ENCODE measurements around the gene TBX21.
A peak's percentile ranks its signal among the peaks of the same experiment; 100 is the strongest.

The TBX21 gene

DNA sequence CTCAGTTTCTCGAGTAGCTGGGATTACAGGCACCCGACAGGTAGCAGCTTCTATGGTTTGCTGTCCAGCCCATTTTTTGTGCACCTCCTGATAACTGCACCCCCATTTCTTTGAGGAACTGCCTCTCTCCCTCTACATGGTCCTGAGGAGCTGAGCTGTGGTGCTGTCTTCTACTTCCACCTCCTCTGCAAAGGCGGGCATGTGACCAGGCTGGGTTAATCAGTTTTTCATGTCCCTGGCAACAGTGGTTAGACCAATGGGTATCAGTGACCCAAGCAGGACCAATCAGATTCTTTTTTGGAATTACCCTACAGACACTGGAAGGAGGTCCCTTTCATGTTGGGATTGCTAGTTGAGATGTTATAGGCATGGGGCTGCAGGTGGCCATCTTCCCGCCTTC lies 41.3 kb downstream of the TBX21 start:
- DNase-seq (ENCODE audit: low read depth, low spot score), result no peak

DNA sequence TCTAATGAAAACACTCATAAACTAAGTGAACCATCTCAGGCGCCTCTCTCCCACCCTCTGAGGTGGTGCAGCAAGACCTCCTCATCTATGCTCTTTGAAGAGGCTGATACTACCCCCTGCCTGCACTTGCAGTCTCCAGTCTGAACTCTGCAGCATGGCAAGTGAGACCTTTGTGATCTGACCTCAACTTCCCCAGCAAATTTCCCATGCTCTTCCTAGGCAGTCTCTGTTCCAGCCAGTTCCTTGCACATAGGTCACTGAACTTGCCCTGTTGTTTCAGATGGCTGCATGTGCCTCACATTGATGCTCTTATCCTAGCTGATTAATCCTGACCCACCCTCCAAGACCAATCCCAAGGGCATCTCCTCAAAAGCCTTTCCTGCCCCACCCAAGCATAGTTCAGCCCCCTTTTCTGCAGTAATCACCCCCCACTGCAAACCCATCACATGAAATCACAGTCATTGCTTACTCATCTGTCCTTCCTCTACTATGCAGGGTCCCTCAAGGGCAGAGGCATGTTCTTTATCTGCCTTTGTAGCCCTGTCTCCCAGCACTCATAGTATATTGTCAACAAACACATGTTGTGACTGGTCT lies 42.0 kb downstream of the TBX21 start:
- no peak for DNase-seq (ENCODE audit: low read depth, low spot score)

DNA sequence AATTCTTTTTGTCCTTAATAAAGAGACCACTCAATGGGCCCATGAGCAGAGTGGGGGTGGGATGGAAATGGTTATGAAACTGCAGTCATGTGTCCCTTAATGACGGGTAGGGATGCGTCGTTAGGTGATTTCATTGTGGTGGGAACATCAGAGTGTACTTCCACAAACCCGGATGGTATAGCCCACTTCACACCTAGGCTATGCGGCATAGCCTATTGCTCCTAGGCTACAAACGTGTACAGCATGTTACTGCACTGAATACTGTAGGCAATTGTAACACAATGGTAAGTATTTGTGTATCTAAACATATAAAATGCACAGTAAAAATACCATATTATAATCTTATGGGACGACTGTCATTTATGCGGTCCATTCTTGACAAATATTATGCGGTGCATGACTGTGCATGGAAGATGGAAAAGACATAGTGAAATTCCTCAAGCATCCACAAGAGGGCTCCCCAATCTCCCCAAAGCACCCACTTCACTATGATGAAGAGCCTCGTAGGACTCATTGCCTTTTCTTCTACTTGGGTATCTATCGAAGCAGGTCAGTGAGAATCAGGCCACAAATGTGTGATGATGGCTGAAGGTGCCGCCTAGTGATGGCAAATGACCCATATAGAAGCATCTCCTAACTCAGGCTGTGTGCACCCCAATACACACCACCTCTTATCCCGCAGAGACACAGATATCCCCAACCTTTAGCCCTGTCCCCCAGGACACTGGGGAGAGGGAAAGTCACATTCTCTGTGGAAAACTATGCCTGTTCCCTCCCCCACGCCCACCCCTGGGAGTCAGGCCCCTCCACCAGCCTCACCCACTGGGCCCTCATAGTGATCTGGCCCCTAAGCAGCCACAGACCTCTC lies 43.5 kb downstream of the TBX21 start:
- DNase-seq (ENCODE audit: low read depth, low spot score), result peak; percentile 55

DNA sequence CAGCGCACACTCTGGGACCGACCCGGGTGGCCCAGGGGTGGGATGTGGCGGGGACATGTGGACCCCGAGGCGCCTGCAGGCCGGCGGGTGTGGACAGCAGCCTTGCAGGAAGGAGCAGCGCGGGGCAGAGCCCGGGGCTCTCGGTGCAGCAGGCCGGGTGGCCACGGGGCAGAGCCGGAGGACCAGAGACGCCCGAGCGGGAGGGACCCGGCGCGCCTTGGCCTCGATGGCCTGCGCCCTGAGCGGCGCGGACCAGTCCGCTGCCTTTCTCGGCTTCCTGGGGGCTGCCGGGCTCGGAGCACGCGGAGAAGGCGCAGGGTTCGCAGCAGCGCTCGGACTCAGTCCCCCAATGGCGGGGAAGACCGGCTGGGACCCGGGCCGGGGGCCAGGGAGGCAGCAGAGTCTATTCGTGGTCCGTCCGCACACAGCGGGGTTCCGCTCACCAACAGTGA lies 45.2 kb downstream of the TBX21 start:
- DNase-seq (ENCODE audit: low read depth, low spot score), result peak; percentile 3

GRCh38 chr17:47781397-47781796 lies 48.4 kb downstream of the TBX21 start:
- DNase-seq (ENCODE audit: low read depth, low spot score), result no peak

GRCh38 chr17:47785538-47786123 lies 52.6 kb downstream of the TBX21 start:
- DNase-seq (ENCODE audit: low read depth, low spot score), result peak; percentile 63

- DNase-seq (ENCODE audit: low read depth, low spot score), result peak; percentile 76
Observed at GRCh38 chr17:47789611-47790561, 56.9 kb downstream of the TBX21 start.

DNA sequence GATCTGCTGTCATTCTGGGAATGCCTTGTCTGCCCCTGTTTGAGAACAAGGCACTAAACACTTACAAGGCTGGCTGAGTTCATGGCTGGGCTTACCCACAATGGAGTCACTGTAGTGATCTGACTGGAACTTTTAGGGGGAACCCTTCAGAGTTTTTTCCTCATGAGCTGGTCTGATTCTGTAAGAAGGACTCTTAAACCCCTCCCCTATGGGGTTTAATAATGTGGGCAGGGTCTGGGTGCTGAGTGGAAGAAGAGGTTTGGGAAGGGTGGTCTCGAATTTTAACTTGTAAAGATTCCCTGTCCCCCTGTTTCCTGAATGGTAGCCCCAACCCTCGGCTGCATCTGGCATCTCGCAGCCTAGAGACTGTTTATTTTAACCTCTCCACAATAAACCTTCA lies 58.0 kb downstream of the TBX21 start:
- no peak for DNase-seq (ENCODE audit: low read depth, low spot score)

- DNase-seq (ENCODE audit: low read depth, low spot score), result no peak
Observed at GRCh38 chr17:47792457-47792856, 59.4 kb downstream of the TBX21 start.

DNA sequence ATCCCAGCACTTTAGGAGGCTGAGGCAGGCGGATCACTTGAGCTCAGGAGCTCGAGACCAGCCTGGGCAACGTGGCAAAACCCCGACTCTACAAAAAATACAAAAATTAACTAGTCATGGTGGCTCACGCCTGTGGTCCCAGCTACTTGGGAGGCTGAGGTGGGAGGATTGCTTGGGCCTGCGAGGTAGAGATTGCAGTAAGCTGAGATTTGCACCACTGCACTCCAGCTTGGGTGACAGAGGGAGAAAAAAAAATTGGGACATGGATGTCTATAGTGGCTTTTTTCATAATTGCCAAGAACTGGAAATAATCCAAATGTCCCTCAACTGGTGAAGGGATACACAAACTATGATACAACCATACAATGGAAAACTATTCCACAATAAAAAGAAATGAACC lies 59.9 kb downstream of the TBX21 start:
- no peak for DNase-seq (ENCODE audit: low read depth, low spot score)
